GM10248 (cell line): ENCODE measurements around the gene IKBIP.

Source experiments
- CTCF ChIA-PET: fragments of 300-600 bp; sonication (Branson Sonifier 250); formaldehyde crosslinking; extraction: SDS; loops from one replicate; lab custom pipeline; 2021; ENCODE audit warnings: antibody characterized with exemption; lab: Yijun Ruan, JAX
- POLR2A ChIA-PET: fragments of 350-650 bp; sonication (Branson Sonifier 250); formaldehyde crosslinking; extraction: SDS; loops from one replicate; lab custom pipeline; 2020; ENCODE audit warnings: antibody characterized with exemption; lab: Yijun Ruan, JAX
- DNase-seq: peaks from one replicate; pipeline ENCODE4 v3.0.0; 2012; ENCODE audit errors: extremely low spot score
- CTCF ChIP-seq: IDR thresholded peaks from 2 replicates; pipeline ENCODE4 v1.5.1; 2012; ENCODE audit warnings: mild to moderate bottlenecking, low read depth; ENCODE audit errors: extremely low read depth, missing control alignments, control extremely low read depth

The IKBIP gene

GRCh38 chr12:98644712-98645571 is at the start of gene IKBIP, which contains the start of gene APAF1:
Gene IKBIP (minus strand): TSS chr12:98644788. CDS start chr12:98644701, 87 bp downstream.
Gene APAF1 (plus strand): TSS chr12:98645290. CDS start chr12:98648360, 3,070 bp downstream.
- ChIA-PET POLR2A (interaction anchor here (1.0 to 1.2 kb wide), 4 partner anchors 13 to 129 kb away, joined by 3 to 4 read pairs (median 3); no protein-coding TSS in a partner anchor), CTCF (interaction anchor here (1.2 kb wide), 1 partner anchor 78 kb away, joined by 4 read pairs; no protein-coding TSS in a partner anchor)
- TF ChIP-seq CTCF, result no peak
- DNase-seq, result peak; percentile 97

DNA sequence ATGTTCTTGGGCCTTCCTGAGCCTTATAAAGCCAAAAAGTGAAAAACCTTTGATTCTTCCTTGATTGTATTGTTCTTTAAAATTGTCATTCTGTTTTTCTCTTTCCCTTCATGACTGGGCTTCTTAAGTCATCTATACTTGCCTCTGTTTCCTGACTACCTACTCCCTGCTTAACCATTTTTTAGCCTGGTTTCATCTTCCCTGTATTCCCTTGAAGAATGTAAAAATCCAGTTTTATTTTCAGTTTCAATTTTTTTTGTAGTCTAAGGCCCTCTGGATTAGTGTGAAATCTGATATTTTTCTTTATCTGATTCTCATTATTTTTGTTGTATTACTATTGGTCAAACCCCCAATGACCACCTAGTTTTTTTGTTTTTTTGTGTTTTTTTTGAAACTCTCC is 46.8 kb upstream of the IKBIP start:
- ChIA-PET POLR2A (no interaction called here), CTCF (interaction anchor here (1.1 to 1.7 kb wide), 4 partner anchors 9 to 34 kb away, joined by 4 to 5 read pairs (median 4); no protein-coding TSS in a partner anchor)
- DNase-seq, result no peak
- no peak for TF ChIP-seq CTCF

- POLR2A ChIA-PET, result no interaction called here
- TF ChIP-seq CTCF, result no peak
- CTCF ChIA-PET, result no interaction called here
- DNase-seq, result no peak
Observed at GRCh38 chr12:98686603-98687002, 42.0 kb upstream of the IKBIP start.

- ChIA-PET POLR2A (no interaction called here), CTCF (interaction anchor here (0.9 to 1.5 kb wide), 3 partner anchors 10 to 28 kb away, joined by 3 read pairs; no protein-coding TSS in a partner anchor)
- DNase-seq, result no peak
- no peak for TF ChIP-seq CTCF
Observed at GRCh38 chr12:98684199-98684598, 39.6 kb upstream of the IKBIP start.

DNA sequence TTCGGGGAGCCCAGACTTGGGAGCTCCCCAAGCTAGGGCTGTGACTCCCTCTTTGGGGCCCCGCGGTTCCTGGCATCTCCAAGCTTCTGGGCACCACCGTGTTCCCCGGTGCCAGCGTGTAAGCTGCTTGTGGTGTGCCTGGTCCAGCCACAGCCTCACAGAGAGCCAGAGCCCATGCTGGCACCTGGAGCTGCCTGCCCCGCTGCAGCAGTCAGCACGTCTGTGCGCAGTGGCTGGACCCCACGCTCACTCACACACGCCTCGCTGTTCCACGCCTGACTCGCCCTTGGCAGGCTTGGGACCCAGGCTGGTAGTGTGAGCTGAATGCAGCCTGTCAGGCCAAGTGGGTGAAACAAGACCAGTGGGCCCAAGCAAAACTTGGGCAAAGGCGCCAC is 35.0 kb upstream of the IKBIP start:
- no peak for DNase-seq
- ChIA-PET POLR2A (no interaction called here), CTCF (interaction anchor here (1.0 to 1.1 kb wide), 4 partner anchors 10 to 113 kb away, joined by 3 to 5 read pairs (median 4); no protein-coding TSS in a partner anchor)
- no peak for TF ChIP-seq CTCF

GRCh38 chr12:98678946-98679610 is 34.5 kb upstream of the IKBIP start:
- DNase-seq, result no peak
- ChIA-PET POLR2A (no interaction called here), CTCF (interaction anchor here (1.0 to 1.1 kb wide), 5 partner anchors 10 to 112 kb away, joined by 3 to 5 read pairs (median 3); no protein-coding TSS in a partner anchor)
- TF ChIP-seq CTCF, result no peak
